Astrocyte of the cerebellum (primary cell): ENCODE measurements around the gene LRRC49.

Source experiments
- DNase-seq: peaks from one replicate; pipeline ENCODE4 v3.0.0-alpha.2; 2011; ENCODE audit warnings: low read depth
- H3K4me3 ChIP-seq: 2 replicates; pipeline ENCODE4 v1.5.1; 2011; ENCODE audit warnings: mild to moderate bottlenecking, low read depth, low read length, moderate library complexity
- in situ Hi-C: cut with HindIII; loops from 2 replicates; pipeline ENCODE4 v1.10.0; 2017; ENCODE audit warnings: low sequenced_read_pairs
- TF ChIP-seq, protein P1 (sequence below): IDR thresholded peaks from 2 replicates; pipeline ENCODE4 v1.5.1; 2012; ENCODE audit warnings: low read length, low read depth, moderate library complexity, mild to moderate bottlenecking; ENCODE audit errors: missing control alignments

The LRRC49 gene

GRCh38 chr15:71098920-71099319 lies 206.3 kb downstream of the LRRC49 start:
- TF ChIP-seq, protein P1, sequence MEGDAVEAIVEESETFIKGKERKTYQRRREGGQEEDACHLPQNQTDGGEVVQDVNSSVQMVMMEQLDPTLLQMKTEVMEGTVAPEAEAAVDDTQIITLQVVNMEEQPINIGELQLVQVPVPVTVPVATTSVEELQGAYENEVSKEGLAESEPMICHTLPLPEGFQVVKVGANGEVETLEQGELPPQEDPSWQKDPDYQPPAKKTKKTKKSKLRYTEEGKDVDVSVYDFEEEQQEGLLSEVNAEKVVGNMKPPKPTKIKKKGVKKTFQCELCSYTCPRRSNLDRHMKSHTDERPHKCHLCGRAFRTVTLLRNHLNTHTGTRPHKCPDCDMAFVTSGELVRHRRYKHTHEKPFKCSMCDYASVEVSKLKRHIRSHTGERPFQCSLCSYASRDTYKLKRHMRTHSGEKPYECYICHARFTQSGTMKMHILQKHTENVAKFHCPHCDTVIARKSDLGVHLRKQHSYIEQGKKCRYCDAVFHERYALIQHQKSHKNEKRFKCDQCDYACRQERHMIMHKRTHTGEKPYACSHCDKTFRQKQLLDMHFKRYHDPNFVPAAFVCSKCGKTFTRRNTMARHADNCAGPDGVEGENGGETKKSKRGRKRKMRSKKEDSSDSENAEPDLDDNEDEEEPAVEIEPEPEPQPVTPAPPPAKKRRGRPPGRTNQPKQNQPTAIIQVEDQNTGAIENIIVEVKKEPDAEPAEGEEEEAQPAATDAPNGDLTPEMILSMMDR: no peak
- in situ Hi-C loops: no loop called here
- no peak overlapping the region for H3K4me3 ChIP-seq
- DNase-seq: no peak
